GM21526 (cell line): ENCODE results near the gene NTSR2.

Experiments used
- ATAC-seq: cut with Tn5 transposase; IDR thresholded peaks from one replicate; pipeline ENCODE4 v1.9.1; 2021; ENCODE audit warnings: moderate library complexity; ENCODE audit not compliant: unreplicated experiment, low FRiP score

The NTSR2 gene

GRCh38 chr2:11633923-11634478 is 36.0 kb downstream of the NTSR2 start:
- ATAC-seq, result no peak

GRCh38 chr2:11631462-11631861 is 38.5 kb downstream of the NTSR2 start:
- ATAC-seq, result no peak

GRCh38 chr2:11630855-11631254 is 39.1 kb downstream of the NTSR2 start:
- ATAC-seq, result no peak

- ATAC-seq, result no peak
Measured at GRCh38 chr2:11629851-11630250, 40.1 kb downstream of the NTSR2 start.

- ATAC-seq, result no peak
Measured at GRCh38 chr2:11629215-11629614, 40.8 kb downstream of the NTSR2 start.

- no peak for ATAC-seq
Measured at GRCh38 chr2:11628675-11629074, 41.3 kb downstream of the NTSR2 start.

GRCh38 chr2:11625671-11626070 is 44.3 kb downstream of the NTSR2 start:
- ATAC-seq, result no peak

GRCh38 chr2:11624893-11625292 is 45.1 kb downstream of the NTSR2 start:
- ATAC-seq, result no peak

- no peak for ATAC-seq
Measured at GRCh38 chr2:11622611-11623010, 47.4 kb downstream of the NTSR2 start.

GRCh38 chr2:11621410-11621809 is 48.6 kb downstream of the NTSR2 start:
- ATAC-seq, result no peak

- ATAC-seq, result no peak
Measured at GRCh38 chr2:11618708-11619062, 51.3 kb downstream of the NTSR2 start.

GRCh38 chr2:11617984-11618707 is 51.8 kb downstream of the NTSR2 start:
- no peak for ATAC-seq

GRCh38 chr2:11617527-11617926 is 52.5 kb downstream of the NTSR2 start:
- ATAC-seq, result no peak

GRCh38 chr2:11616851-11617415 is 53.1 kb downstream of the NTSR2 start:
- ATAC-seq, result no peak

GRCh38 chr2:11616097-11616687 is 53.8 kb downstream of the NTSR2 start:
- no peak for ATAC-seq

- ATAC-seq, result no peak
Measured at GRCh38 chr2:11615209-11615608, 54.8 kb downstream of the NTSR2 start.

- no peak for ATAC-seq
Measured at GRCh38 chr2:11613297-11613696, 56.7 kb downstream of the NTSR2 start.

GRCh38 chr2:11612553-11613215 is 57.3 kb downstream of the NTSR2 start:
- no peak for ATAC-seq

GRCh38 chr2:11611251-11611650 is 58.7 kb downstream of the NTSR2 start:
- no peak for ATAC-seq

GRCh38 chr2:11610624-11611242 is 59.3 kb downstream of the NTSR2 start:
- no peak for ATAC-seq
